Stimulated activated CD8-positive, alpha-beta memory T cell treated with anti-CD3 and anti-CD28 coated beads, Interleukin-12 subunit alpha, Interleukin-12 subunit beta, amount 100 ng/mL, for 4 hours (primary cell): ENCODE results near the gene CORO2B.
A peak's percentile ranks its signal among the peaks of the same experiment; 100 is the strongest.

ENCODE experiments used
- DNase-seq: peaks from one replicate; pipeline ENCODE4 v3.0.0-alpha.2; 2020; ENCODE audit warnings: low read depth

Gene CORO2B, protein sequence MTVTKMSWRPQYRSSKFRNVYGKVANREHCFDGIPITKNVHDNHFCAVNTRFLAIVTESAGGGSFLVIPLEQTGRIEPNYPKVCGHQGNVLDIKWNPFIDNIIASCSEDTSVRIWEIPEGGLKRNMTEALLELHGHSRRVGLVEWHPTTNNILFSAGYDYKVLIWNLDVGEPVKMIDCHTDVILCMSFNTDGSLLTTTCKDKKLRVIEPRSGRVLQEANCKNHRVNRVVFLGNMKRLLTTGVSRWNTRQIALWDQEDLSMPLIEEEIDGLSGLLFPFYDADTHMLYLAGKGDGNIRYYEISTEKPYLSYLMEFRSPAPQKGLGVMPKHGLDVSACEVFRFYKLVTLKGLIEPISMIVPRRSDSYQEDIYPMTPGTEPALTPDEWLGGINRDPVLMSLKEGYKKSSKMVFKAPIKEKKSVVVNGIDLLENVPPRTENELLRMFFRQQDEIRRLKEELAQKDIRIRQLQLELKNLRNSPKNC

DNA sequence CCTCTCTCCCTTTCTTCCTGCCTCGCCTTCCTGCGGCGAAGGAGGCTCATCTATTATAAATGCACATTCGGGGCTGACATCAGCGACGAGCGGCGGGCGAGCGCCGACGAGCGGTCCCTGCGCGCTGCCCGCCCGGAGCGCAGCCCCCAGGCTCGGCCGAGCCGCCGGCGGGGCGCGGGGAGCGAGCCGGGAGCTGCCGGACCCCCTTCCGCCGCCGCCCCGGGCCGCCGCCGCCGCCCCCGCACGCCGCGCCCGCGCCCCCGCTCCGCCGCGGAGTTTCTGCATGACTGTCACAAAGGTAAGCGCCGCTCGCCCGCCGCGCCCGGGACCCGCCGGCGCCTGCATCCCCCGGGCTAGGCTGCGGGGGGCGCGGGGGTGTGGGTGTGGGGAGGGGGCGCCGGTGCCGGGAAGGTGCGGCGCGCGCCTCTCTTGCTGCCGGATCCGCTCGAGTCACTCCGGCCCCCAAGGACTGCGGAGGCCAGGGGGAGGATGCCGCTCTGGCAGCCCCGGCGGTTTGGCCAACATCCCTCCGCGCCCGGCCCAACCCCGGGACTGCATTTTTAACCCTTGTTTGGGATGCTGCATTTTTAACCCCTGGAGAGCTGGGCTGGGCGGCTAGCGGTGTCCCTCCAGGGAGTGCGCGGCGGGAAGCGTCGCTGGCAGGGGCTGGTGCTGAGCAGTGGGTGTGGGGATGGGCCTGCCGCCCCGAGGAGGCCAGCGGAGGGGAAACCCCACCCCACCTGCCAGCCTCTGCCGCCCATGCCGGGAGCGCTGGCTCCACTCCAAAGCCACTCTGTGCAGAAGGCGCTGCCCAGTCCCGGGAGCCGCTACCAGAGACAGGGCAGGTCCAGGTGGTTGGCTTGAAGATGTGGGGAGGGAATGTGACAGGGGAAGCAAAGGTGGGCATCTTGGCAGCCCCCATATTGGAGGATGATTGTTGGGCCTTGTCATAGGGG, at the start of gene CORO2B:
Gene CORO2B, plus strand, starts transcription at position 14 of the 956 bp plus-strand sequence. Its CDS starts 270 bp downstream, at position 284.
- DNase-seq: no peak

DNA sequence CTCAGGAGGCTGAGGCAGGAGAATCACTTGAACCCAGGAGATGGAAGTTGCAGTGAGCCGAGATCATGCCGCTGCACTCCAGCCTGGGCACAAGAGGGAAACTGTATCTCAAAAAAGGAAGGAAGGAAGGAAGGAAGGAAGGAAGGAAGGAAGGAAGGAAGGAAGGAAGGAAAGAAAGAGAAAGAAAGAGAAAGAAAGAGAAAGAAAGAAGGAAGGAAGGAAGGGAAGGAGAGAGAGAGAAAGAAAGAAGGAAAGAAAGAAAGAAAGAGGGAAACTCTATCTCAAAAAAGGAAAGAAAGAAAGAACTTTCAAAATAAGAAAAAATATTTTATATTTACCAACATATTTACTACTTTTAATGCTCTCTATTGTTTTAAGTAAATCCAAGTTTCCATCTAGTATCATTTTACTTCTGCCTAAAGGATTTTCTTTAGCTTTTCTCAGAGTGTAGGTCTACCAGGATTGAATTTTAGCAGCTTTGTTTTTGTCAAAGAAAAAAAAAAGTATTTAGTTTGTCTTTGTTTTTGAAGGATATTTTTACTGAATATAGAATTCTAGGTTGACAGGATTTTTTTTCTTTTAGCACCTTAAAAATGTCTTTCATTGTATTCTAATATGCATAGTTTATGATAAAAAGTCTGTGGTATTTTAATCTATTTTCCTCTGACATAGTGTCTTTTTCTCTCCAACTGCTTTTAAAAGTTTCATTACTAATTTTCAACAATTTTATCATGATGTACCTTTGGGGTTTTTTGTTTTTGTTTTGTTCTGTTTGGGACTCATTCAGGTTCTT, 47.2 kb upstream of the CORO2B start:
- DNase-seq: no peak

DNA sequence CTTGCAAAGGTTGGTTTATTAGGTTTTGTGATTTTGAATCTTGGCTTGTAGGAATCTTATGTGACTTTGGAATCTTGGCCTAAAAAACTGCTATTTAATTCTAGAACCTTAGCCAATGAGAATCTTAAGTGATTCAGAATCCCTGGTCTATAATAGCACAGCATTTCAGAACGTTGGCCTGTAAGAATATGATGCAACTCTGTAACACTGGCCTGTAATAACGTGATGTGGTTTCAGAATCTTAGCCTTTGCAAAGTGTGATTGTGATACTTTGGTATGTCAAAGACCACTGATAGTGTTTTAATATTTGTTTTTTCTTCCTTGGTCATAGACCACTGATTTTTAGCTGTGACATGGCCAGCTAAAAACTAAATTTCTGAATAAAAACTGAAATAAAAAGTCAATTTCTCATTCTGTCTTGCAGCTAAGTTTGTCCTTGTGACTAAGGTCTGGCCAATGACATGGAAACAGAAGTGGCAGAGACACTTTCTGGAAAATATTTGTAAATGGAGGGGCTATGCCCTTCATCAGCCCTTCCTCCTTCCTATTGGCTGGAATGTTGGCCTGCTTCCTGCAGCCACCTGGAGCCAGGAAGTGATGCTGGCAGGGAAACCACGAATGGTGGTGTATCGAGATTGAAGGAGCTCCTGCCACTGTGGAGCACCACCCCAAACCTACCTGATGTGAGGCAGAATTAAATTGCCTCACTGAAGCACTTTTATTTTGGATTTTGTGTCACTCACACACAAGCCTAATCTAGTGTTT, 42.3 kb upstream of the CORO2B start:
- DNase-seq: no peak

DNA sequence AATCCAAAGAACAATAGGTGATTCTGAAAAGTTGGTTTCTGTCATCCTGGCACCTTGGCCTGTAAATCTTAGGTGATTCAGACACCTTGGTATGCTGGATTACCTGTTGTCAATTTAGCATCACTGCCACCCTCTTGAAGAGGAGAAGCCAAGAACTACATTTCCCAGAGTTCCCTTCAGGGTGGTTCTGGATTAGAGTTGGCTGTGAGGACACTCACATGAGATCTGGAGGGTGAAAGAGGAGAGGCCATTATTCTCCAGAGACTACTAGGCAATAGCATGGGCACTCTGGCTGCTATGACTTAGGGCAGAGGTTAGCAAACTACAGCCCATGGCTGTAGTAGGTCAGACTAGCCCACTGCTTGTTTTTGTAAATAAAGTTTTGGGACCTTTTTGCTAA, 41.7 kb upstream of the CORO2B start:
- no peak for DNase-seq

DNA sequence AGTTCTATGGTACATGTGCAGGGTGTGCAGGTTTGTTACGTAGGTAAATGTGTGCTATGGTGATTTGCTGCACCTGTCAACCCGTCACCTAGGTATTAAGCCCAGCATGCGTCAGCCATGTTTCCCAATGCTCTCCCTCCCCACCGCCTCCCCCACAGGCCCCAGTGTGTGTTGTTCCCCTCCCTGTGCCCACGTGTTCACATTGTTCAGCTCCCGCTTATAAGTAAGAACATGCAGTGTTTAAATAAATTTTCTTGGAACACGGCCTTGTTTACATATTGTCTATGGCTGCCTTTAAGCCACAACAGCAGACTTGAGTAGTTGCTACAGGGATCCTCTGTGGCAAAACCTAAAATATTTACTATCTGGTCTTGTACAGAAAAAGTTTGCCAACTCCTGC, 41.3 kb upstream of the CORO2B start:
- DNase-seq: no peak

DNA sequence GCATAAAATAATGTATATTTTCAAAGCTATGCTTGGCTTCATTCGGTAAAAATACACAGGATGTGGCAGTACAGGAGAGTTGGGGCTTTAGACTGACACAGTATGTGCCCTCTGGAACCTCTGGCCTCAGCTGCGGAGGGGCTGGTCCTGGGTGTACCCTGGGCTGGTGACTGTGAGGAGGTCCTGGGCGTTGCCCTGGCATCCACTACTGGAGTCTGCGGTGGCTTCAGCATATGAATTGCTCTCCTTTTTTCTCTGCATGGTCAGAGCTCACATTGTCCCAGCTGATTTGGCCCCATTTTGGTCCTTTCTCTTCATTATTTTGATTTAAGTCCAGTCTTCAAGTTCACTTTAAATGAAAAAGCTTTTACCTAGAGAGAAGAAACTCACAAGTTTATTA, 40.5 kb upstream of the CORO2B start:
- DNase-seq: no peak

DNA sequence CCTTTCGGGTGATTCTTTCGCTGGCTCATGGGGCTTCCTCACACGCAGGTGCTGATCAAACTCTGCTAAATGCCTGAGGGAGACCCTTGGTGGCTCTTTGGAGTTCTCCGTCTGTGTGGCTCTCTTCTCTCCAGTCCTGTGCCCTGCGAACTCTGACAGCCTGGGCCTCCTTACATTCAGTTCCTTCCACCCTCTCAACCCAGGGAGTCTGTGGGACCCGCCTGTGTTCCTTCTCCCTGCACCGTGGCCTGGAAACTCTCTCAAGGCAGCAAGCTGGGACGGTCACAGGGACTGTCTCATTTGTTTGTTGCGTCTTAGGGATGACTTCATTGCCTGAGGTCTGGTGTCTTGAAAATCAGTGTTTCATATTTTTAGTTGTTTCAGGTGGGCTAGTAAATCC, 37.0 kb upstream of the CORO2B start:
- no peak for DNase-seq

DNA sequence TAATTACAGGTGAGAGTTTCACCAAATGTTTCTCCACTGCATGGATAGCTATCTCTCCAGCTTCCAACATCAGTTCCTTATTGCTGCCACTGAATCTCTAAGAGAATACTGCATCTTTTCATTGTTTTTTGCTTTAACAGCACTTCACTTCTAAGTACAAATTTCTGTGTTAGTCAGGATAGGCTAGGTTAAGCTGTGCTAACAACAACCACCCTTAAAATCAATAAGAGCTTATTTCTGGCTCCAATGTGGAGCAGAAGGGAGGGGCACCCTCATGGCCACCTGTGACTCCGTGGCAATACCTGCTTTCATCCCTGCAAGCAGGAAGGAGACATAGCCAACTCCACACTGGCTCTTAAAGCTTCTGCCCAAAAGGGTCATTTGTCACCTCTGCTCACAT, 36.4 kb upstream of the CORO2B start:
- DNase-seq: no peak

DNA sequence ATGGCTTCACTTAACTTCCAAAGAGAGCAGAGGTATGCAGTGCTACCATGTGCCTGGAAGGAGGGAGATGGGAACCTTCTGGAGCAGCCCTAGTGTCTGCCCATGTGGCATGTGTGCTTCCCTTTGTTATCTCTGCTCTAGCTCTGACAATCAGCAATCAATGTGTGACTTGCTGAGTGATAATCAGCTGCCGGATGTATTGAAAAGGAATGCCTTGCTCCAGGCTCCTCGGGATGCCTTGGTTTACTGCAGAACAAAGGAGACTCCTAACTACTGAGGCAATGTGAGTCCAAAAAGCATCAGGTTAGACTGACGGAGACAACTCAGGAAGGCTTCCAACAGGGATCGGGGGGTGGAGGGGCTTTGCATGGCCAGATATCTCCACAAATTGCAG, 36.0 kb upstream of the CORO2B start:
- no peak for DNase-seq

DNA sequence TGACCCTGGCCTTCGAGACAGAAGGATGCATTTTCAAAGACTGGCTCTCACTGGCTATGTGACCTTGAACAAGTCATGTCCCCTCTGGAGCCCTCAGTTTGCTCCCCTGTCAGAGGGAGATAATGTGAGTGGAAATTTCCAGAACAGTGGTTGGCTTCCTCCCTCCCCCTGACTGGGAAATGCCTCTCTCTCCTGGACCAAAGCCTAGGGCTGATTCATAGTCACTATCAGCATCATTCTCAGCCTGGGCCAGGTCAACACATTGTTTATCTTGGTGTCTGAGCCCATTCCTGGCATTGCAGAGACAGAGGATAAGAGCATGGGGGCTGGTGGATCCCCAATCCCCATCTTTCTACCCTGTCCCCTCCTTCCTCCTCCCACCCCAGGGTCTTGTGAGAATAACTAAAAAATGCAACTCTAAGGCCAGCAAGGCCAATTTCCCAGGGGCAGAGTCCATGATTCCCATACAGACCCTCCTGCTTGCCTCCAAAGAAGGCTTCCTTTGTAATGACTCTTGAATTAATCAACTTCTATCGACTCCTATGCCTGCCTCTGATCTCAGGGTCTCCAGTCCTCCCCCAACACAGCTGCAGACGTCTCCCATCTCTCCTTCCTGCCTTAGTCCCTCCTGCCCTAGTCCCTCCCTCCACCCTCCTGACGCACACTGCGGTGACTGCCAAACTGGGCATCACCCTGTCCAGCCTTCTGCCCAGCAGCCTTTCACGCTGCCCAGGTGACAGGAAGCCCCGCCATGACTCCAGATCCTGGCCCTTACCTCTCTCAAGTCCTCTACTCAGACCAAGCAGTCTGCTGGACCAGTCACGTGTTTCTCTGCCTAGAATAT, 35.4 kb upstream of the CORO2B start:
- no peak for DNase-seq

DNA sequence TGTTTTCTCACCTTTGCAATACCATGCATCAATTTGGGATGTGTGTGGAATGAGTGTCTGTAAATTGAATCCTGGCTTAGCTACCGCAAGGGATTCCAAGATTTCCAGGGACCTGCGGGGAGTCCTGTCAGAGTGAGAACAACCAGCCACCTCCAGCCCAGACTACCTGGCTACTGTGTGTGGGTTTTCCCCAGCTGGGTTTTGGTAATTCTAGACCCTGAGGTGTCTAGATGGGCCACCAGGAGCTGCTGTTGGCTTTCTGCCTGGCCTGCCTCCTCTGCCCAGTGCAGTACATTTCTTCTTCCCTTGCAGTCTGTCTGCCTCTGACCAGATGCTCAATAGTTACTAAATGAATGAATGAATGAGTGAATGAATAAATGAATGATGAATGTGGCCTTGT, 32.5 kb upstream of the CORO2B start:
- no peak for DNase-seq

DNA sequence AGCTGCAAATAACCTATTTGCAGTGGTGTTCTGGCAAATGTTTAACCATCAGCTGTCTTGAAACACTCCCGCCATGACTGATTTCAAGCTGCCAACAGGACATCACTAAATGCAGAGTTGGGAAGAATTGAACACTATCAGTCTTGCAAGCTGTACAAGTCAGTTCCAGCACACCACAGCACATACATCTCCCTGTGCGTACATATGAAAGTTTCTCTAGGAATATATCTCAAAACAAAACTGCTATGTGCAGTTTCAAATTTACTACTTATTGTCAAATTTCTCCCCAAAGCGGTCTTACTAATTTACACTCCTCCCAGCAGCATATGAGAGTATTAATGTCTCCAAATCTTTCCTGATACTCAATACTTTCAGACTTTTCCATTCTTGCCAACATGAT, 30.4 kb upstream of the CORO2B start:
- DNase-seq: no peak

DNA sequence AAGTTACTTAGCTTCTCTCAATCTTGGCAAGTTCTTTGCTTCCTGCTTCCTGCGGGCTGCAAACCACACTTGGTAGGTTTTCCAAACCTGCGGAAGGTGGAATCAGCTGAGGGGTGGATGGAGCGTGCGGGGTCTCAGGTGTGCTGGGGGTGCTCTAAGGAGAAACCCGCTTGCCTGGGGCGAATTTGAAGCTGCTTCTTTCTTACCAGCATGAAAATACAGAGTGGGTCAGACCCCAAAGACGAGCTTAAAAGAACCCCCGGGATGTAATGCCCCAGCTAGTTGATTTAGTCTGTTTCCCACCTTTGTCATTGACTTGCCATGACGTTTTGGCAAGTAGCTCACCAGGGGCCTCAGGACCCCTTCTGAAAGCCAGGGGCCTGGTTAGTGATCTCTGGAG, 28.8 kb upstream of the CORO2B start:
- DNase-seq: no peak

DNA sequence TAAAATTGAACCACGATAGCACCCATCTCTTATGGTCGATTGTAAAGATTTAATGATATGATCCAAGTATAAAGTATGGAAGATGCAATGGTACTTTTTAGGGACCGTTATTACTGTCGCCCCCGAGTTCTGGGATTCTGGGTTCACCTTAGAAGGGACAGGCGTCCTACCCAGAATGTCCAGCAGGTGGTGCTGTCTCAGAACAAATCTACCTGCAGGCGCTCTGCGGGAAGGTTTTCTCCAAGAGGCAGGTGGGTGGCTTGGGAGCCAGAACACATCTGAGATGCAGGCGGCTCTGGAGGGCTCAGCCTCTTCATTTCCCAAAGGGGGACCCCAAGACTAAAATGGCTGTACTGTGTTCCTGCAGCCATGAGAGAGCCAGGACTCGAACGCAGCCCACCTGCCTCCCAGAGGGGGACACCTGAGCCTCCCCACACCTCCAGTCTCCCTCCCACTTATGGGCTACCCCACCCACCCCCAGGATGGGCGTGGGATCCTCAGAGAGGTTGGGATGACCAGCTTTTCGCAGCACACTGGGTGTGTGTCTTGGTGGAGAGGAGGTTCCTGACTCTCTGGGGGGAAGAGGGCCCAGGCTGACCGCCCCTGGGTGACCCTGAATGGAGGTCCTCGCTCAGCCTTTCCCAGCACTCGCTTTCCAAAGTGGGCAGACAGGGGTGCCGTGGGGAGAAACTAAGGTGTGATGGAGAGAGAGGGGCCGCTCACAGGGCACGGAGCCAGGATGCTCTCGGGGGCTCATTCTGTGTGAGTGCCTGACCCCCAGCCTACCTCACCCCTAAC, 28.1 kb upstream of the CORO2B start:
- peak; percentile 35 for DNase-seq

DNA sequence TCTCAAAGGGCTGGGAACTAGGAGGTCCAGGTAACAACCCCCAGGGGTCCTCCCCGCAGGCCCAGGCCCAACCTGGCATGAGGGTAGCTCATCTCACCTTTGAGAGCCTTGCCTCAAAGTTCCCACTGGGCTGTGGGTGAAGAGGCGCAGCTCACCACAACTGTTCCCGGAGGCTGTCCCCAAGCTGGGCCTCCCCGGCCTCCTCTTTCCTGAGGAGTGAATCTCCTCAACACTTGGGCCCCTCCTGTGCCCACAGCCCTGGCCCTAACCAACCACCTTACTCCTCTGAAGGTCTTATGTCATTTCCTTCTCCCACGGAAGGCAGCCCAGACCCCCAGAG, 27.5 kb upstream of the CORO2B start:
- no peak for DNase-seq

DNA sequence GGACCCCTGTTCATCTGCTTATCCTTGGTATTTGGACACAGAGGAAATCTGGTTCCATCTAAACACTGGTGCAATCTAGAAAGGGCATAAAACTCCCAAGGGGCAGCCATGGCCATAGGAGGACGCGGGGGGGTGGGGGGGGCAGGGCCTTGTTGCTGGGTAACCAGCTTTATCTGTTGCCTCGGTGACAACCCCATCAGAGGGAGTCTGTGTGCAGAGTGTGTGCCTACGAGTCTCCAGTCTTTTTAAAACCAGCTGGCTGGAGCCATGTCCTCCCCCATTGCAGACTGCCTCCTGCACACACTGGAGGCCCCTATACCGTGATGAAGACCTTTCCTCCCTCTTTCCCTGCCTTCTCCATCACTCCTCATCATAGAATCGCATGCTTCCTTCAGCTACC, 26.4 kb upstream of the CORO2B start:
- DNase-seq: no peak

DNA sequence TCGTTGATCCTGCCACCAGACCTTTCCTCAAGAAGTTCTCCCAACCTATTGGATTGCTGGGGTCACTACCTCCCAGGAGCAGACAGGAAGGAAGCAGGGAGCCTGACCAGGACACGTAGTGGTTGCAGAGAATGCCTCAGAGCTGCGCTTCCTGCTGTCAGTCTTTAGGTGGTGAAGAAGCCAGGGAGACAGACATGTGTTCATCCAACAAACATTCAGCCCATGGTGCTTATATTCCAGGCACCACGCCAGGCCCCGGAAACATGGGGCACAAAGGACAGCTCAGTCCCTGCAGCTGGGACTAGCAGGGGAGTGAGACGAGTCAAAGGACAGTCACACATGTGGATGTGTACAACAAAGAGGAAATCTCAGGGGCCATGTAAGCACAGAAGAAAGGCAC, 26.0 kb upstream of the CORO2B start:
- DNase-seq: no peak

DNA sequence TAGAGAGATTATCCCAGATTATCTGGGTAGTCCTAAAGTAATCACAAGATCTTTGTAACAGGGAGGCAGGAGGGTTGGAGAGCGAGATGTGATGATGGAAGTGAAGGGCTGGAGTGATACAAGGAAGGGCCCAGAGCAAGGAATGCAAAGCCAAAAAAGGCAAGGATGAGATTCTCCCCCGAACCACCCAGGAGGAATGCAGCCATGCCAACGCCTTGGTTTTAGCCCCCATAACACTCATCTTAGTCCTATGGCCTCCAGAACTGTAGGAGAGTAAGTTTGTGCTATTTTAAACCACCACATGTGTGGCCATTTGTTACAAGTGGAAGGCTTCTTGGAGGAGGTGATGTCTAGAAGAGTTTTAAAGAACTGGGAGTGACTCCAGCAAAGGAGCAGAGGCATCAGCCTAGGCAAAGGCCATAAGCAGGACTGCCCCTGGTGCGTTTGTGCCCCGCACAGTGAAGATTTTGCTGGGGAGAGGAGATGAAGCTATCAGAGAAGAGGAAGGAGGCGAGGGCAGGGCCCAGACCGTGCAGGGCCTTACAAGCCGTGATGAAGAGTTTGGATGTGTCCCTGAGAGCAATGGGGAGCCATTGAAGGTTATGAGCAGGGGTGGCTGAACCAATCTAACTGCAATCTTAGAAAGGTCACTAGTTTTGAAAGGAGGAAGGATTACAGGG, 25.3 kb upstream of the CORO2B start:
- no peak for DNase-seq
